GM23338 (cell line): ENCODE results near the gene SLC8A1. TPM values are rescaled to one million over a fixed set of nuclear protein-coding genes. Genes with fewer than 3 reads are reported as not detected.

Experiments used
- ATAC-seq: fragments of 200-7000 bp; cut with Tn5 transposase; 3 replicates; pipeline ENCODE4 v1.9.1; 2020
- DNase-seq: peaks from one replicate; pipeline ENCODE4 v3.0.0-alpha.2; 2015; ENCODE audit warnings: low spot score
- H2AFZ ChIP-seq: fragments of 200-600 bp; sonication (generic); 2 replicates; pipeline ENCODE4 v1.8.0; 2016; ENCODE audit warnings: antibody characterized with exemption, mild to moderate bottlenecking, moderate library complexity
- H3F3A ChIP-seq: fragments of 200-600 bp; sonication (generic); replicated peaks from 2 replicates; pipeline ENCODE4 v1.8.0; 2017; ENCODE audit warnings: antibody characterized with exemption, mixed run types, low read depth
- H3K27ac ChIP-seq: fragments of 200-600 bp; sonication (generic); 2 replicates; pipeline ENCODE4 v1.6.1; 2016; ENCODE audit warnings: low read depth
- H3K27me3 ChIP-seq: fragments of 200-600 bp; sonication (generic); 2 replicates; pipeline ENCODE4 v1.8.0; 2016; ENCODE audit warnings: mild to moderate bottlenecking, mixed run types, moderate library complexity; ENCODE audit not compliant: insufficient read depth
- H3K36me3 ChIP-seq: fragments of 200-600 bp; sonication (generic); 2 replicates; pipeline ENCODE4 v1.8.0; 2016; ENCODE audit warnings: mild to moderate bottlenecking; ENCODE audit not compliant: insufficient read depth
- H3K4me1 ChIP-seq: fragments of 200-600 bp; sonication (generic); 2 replicates; pipeline ENCODE4 v1.8.0; 2016; ENCODE audit warnings: mild to moderate bottlenecking, moderate library complexity; ENCODE audit not compliant: insufficient read depth
- H3K4me2 ChIP-seq: fragments of 200-600 bp; sonication (generic); 2 replicates; pipeline ENCODE4 v1.7.1; 2017; ENCODE audit warnings: mixed run types
- H3K4me3 ChIP-seq: fragments of 200-600 bp; sonication (generic); 2 replicates; pipeline ENCODE4 v1.6.1; 2016; ENCODE audit warnings: mixed run types
- H3K79me2 ChIP-seq: fragments of 200-600 bp; sonication (generic); replicated peaks from 2 replicates; pipeline ENCODE4 v1.8.0; 2017; ENCODE audit warnings: mild to moderate bottlenecking; ENCODE audit not compliant: insufficient read depth
- H3K9me2 ChIP-seq: fragments of 200-600 bp; sonication (generic); 2 replicates; pipeline ENCODE4 v1.8.0; 2017; ENCODE audit not compliant: insufficient read depth
- H4K20me1 ChIP-seq: fragments of 200-600 bp; sonication (generic); replicated peaks from 2 replicates; pipeline ENCODE4 v1.8.0; 2017; ENCODE audit warnings: mild to moderate bottlenecking; ENCODE audit not compliant: insufficient read depth
- H3K27ac Mint-ChIP-seq: 2 replicates; pipeline ENCODE4 v1.8.0; 2020; ENCODE audit warnings: inconsistent platforms, mild to moderate bottlenecking, moderate library complexity, mixed read lengths
- H3K27me3 Mint-ChIP-seq: 3 replicates; pipeline ENCODE4 v1.8.0; 2022; ENCODE audit warnings: low read depth, mild to moderate bottlenecking, moderate library complexity, mixed read lengths, inconsistent platforms; ENCODE audit not compliant: insufficient read depth, poor library complexity
- H3K36me3 Mint-ChIP-seq: 3 replicates; pipeline ENCODE4 v1.8.0; 2021; ENCODE audit warnings: low read depth, mild to moderate bottlenecking, inconsistent platforms, moderate library complexity, mixed read lengths
- H3K4me1 Mint-ChIP-seq: 3 replicates; pipeline ENCODE4 v1.8.0; 2020; ENCODE audit warnings: mild to moderate bottlenecking, inconsistent platforms, mixed read lengths
- H3K4me3 Mint-ChIP-seq: 3 replicates; pipeline ENCODE4 v1.8.0; 2021; ENCODE audit warnings: moderate library complexity, mild to moderate bottlenecking, inconsistent platforms, mixed read lengths
- H3K9me3 Mint-ChIP-seq: 3 replicates; pipeline ENCODE4 v1.8.0; 2020; ENCODE audit warnings: moderate library complexity, mild to moderate bottlenecking, inconsistent platforms, mixed read lengths
- CREB1 ChIP-seq: fragments of 250-450 bp; sonication (Bioruptor Pico); IDR thresholded peaks from 2 replicates; pipeline ENCODE4 v1.5.0; 2020; ENCODE audit warnings: low read depth, mild to moderate bottlenecking, moderate library complexity
- CTCF ChIP-seq, 2 experiments: fragments of 200-600 bp in 1 of 2; sonication (generic) in 1 of 2; conservative IDR thresholded peaks; 2 replicates each; pipeline versions ENCODE4 v1.5.1 to v1.6.1; 2016 to 2017; ENCODE audit warnings: antibody characterized with exemption in 2 of 2, low read depth in 2 of 2, mild to moderate bottlenecking in 2 of 2, moderate library complexity in 1 of 2
- EZH2 ChIP-seq: fragments of 200-600 bp; sonication (generic); IDR thresholded peaks from one replicate; pipeline ENCODE4 v1.8.0; 2017; ENCODE audit warnings: antibody characterized with exemption, mild to moderate bottlenecking, low read depth; ENCODE audit not compliant: unreplicated experiment
- EZH2phosphoT487 ChIP-seq: fragments of 200-600 bp; sonication (generic); IDR thresholded peaks from one replicate; pipeline ENCODE4 v1.8.1; 2018; ENCODE audit warnings: antibody characterized with exemption; ENCODE audit not compliant: unreplicated experiment
- JUNB ChIP-seq: IDR thresholded peaks from one replicate; pipeline ENCODE4 v1.6.1; 2016; ENCODE audit warnings: antibody characterized with exemption; ENCODE audit not compliant: unreplicated experiment
- NANOG ChIP-seq: IDR thresholded peaks from 2 replicates; pipeline ENCODE4 v1.6.1; 2016; ENCODE audit warnings: antibody characterized with exemption, borderline replicate concordance
- ZNF114 ChIP-seq: fragments of 250-450 bp; sonication (Bioruptor Pico); IDR thresholded peaks from 2 replicates; pipeline ENCODE4 v1.5.0; 2020; ENCODE audit warnings: mild to moderate bottlenecking, moderate library complexity
- ZNF331 ChIP-seq: fragments of 250-450 bp; sonication (Bioruptor Pico); IDR thresholded peaks from 2 replicates; pipeline ENCODE4 v1.5.0; 2020; ENCODE audit warnings: low read depth, mild to moderate bottlenecking, moderate library complexity
- ZNF462 ChIP-seq: fragments of 250-450 bp; sonication (Bioruptor Pico); IDR thresholded peaks from 2 replicates; pipeline ENCODE4 v1.5.0; 2020; ENCODE audit warnings: mild to moderate bottlenecking, moderate library complexity
- polyA plus RNA-seq: library from polyadenylated mRNA; unstranded; fragments of >200 nt; fragmentation: Nextera tagmentation; extraction: Ambion mirVana; gene quantifications from 2 replicates; pipeline ENCODE4 v1.2.1, GENCODE V29; 2016
- total RNA-seq: library from RNA; depleted of rRNA; stranded (reverse); fragments of >200 nt; shearing (Covaris generic); gene quantifications from 2 replicates; pipeline ENCODE4 v1.2.3, GENCODE V29; 2014
- TF ChIP-seq, protein P1 (sequence below): IDR thresholded peaks from 2 replicates; pipeline ENCODE4 v1.6.1; 2016; ENCODE audit warnings: antibody characterized with exemption

The SLC8A1 gene
- total and polyA plus RNA-seq, 2 experiments from 2014 or later = 2.5 to 3.3 TPM

GRCh38 chr2:40109381-40109780 is 342.5 kb downstream of the SLC8A1 start (continued):
- TF ChIP-seq ZNF462 (CRISPR knock-in tag) = no peak
- no peak for TF ChIP-seq CTCF (conservative IDR thresholded peaks at IDR 0.05; ENCODE audit: low read depth in 2 of 2)
- TF ChIP-seq, protein P1, sequence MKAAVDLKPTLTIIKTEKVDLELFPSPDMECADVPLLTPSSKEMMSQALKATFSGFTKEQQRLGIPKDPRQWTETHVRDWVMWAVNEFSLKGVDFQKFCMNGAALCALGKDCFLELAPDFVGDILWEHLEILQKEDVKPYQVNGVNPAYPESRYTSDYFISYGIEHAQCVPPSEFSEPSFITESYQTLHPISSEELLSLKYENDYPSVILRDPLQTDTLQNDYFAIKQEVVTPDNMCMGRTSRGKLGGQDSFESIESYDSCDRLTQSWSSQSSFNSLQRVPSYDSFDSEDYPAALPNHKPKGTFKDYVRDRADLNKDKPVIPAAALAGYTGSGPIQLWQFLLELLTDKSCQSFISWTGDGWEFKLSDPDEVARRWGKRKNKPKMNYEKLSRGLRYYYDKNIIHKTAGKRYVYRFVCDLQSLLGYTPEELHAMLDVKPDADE = no peak

- Histone ChIP-seq H4K20me1 (no peaks in the 10 kb centered on the region), H3K36me3 (no peaks in the 10 kb centered on the region), H3K4me3 (no peak overlapping the region), H3K27ac (no peak overlapping the region), H3K27me3 (no peaks in the 10 kb centered on the region), H3K4me1 (no peaks in the 10 kb centered on the region), H3K9me2 (no peaks in the 10 kb centered on the region), H3F3A (no peaks in the 10 kb centered on the region), H3K4me2 (no peak overlapping the region), H2AFZ (no peak overlapping the region), H3K79me2 (no peaks in the 10 kb centered on the region)
- ATAC-seq (no peak), DNase-seq (no peak)
- H3K27ac Mint-ChIP-seq = no peak overlapping the region
- H3K9me3 Mint-ChIP-seq = no peaks in the 10 kb centered on the region
- peaks cover 2% of the 10 kb centered on the region for H3K27me3 Mint-ChIP-seq
- H3K36me3 Mint-ChIP-seq = no peaks in the 10 kb centered on the region
- H3K4me1 Mint-ChIP-seq = no peaks in the 10 kb centered on the region
- H3K4me3 Mint-ChIP-seq = no peak overlapping the region
- TF ChIP-seq CREB1 (CRISPR knock-in tag) (no peak), EZH2phosphoT487 (no peak), JUNB (no peak), NANOG (no peak), EZH2 (no peak), ZNF331 (CRISPR knock-in tag) (no peak), ZNF114 (CRISPR knock-in tag) (no peak), CTCF (conservative IDR thresholded peaks at IDR 0.05; ENCODE audit: low read depth in 2 of 2) (no peak)
- TF ChIP-seq, protein P1 = no peak
These were observed 343.0 kb downstream of the SLC8A1 start for GRCh38 chr2:40108851-40109250.
